Neural progenitor cell (in vitro differentiated cells): ENCODE measurements around the gene RAMACL.

ENCODE experiments used
- CTCF ChIP-seq: fragments of 200-600 bp; sonication (generic); IDR thresholded peaks from 2 replicates; pipeline ENCODE4 v1.5.1; 2017; ENCODE audit warnings: antibody characterized with exemption, mild to moderate bottlenecking
- EZH2 ChIP-seq: fragments of 200-600 bp; sonication (generic); IDR thresholded peaks from 2 replicates; pipeline ENCODE4 v1.6.1; 2017; ENCODE audit warnings: antibody characterized with exemption, mild to moderate bottlenecking, moderate library complexity
- EZH2phosphoT487 ChIP-seq: fragments of 200-600 bp; sonication (generic); IDR thresholded peaks from 2 replicates; pipeline ENCODE4 v1.6.1; 2017; ENCODE audit warnings: antibody characterized with exemption

- TF ChIP-seq EZH2 = no peak
- no peak for TF ChIP-seq CTCF
- no peak for TF ChIP-seq EZH2phosphoT487
These were observed 34.6 kb upstream of the RAMACL start for GRCh38 chr6:166621114-166621540.
